ENCODE results near the gene NDE1. TPM values are rescaled to one million over a fixed set of nuclear protein-coding genes. Genes with fewer than 3 reads are reported as not detected.

NDE1 gene
- total RNA-seq, 2 donors from 2014 or later, result 34.3 to 39.3 TPM

- 72% methylated on average over 6 of the region's 6 CpGs for WGBS
- Histone ChIP-seq H3K4me1 (replicated peaks) (no peaks in the 10 kb centered on the region), H3K9me3 (no peaks in the 10 kb centered on the region), H3K4me3 (no peak overlapping the region), H3K27me3 (replicated peaks; ENCODE audit: insufficient read depth) (no peaks in the 10 kb centered on the region), H3K36me3 (peaks cover 0 to 6% of the 10 kb centered on the region in 2 donors), H3K27ac (no peak overlapping the region)
- TF ChIP-seq POLR2A (IDR thresholded peaks at IDR 0.05) (no peak), POLR2AphosphoS5 (IDR thresholded peaks at IDR 0.05) (no peak), CTCF (IDR thresholded peaks at IDR 0.05) (no peak)
- intact Hi-C loops (cut with DNase I), result no loop called here
- no peak for DNase-seq (ENCODE audit: low spot score)
Measured at GRCh38 chr16:15739950-15740349, 89.9 kb downstream of the NDE1 start.

GRCh38 chr16:15741207-15741871 is 91.3 kb downstream of the NDE1 start:
- 93% methylated on average over 13 of the region's 13 CpGs for WGBS
- TF ChIP-seq CTCF (IDR thresholded peaks at IDR 0.05), result no peak
- no peak for TF ChIP-seq POLR2A (IDR thresholded peaks at IDR 0.05)
- TF ChIP-seq POLR2AphosphoS5 (IDR thresholded peaks at IDR 0.05), result no peak
- no peak overlapping the region for H3K4me3 ChIP-seq
- no peak overlapping the region for H3K27ac ChIP-seq
- DNase-seq (ENCODE audit: low spot score), result no peak
- H3K9me3 ChIP-seq, result no peaks in the 10 kb centered on the region
- no peaks in the 10 kb centered on the region for H3K4me1 ChIP-seq (replicated peaks)
- intact Hi-C loops (cut with DNase I), result no loop called here
- H3K27me3 ChIP-seq (replicated peaks; ENCODE audit: insufficient read depth), result no peaks in the 10 kb centered on the region
- peaks cover 0 to 6% of the 10 kb centered on the region in 2 donors for H3K36me3 ChIP-seq

GRCh38 chr16:15742716-15743115 is 92.7 kb downstream of the NDE1 start:
- TF ChIP-seq POLR2AphosphoS5 (IDR thresholded peaks at IDR 0.05) (no peak), POLR2A (IDR thresholded peaks at IDR 0.05) (no peak)
- no peaks in the 10 kb centered on the region for H3K27me3 ChIP-seq (replicated peaks; ENCODE audit: insufficient read depth)
- H3K36me3 ChIP-seq, result peaks cover 0 to 6% of the 10 kb centered on the region in 2 donors
- no peaks in the 10 kb centered on the region for H3K4me1 ChIP-seq (replicated peaks)
- H3K27ac ChIP-seq, result no peak overlapping the region
- no peak overlapping the region for H3K4me3 ChIP-seq
- no peaks in the 10 kb centered on the region for H3K9me3 ChIP-seq
- no peak for DNase-seq (ENCODE audit: low spot score)
- 96% methylated on average over 2 of the region's 2 CpGs for WGBS
- intact Hi-C loops (cut with DNase I), result no loop called here

- intact Hi-C loops (cut with DNase I), result no loop called here
- Histone ChIP-seq H3K27me3 (replicated peaks; ENCODE audit: insufficient read depth) (no peaks in the 10 kb centered on the region), H3K36me3 (peaks cover 0 to 6% of the 10 kb centered on the region in 2 donors), H3K4me1 (replicated peaks) (no peaks in the 10 kb centered on the region), H3K27ac (no peak overlapping the region), H3K4me3 (no peak overlapping the region), H3K9me3 (no peaks in the 10 kb centered on the region)
- 76% methylated on average over 1 of the region's 1 CpG for WGBS
- no peak for DNase-seq (ENCODE audit: low spot score)
- no peak for TF ChIP-seq CTCF (IDR thresholded peaks at IDR 0.05)
- no peak for TF ChIP-seq POLR2AphosphoS5 (IDR thresholded peaks at IDR 0.05)
- no peak for TF ChIP-seq POLR2A (IDR thresholded peaks at IDR 0.05)
Measured at GRCh38 chr16:15743657-15744056, 93.6 kb downstream of the NDE1 start.

- H3K9me3 ChIP-seq, result no peaks in the 10 kb centered on the region
- no peak overlapping the region for H3K27ac ChIP-seq
- no peaks in the 10 kb centered on the region for H3K4me1 ChIP-seq (replicated peaks)
- peaks cover 0 to 3% of the 10 kb centered on the region in 2 donors for H3K36me3 ChIP-seq
- intact Hi-C loops (cut with DNase I), result no loop called here
- TF ChIP-seq CTCF (IDR thresholded peaks at IDR 0.05), result no peak
- TF ChIP-seq POLR2A (IDR thresholded peaks at IDR 0.05), result no peak
- TF ChIP-seq POLR2AphosphoS5 (IDR thresholded peaks at IDR 0.05), result no peak
- no peak overlapping the region for H3K4me3 ChIP-seq
- DNase-seq (ENCODE audit: low spot score), result no peak
- no peaks in the 10 kb centered on the region for H3K27me3 ChIP-seq (replicated peaks; ENCODE audit: insufficient read depth)
- WGBS, result 83% methylated on average over 6 of the region's 6 CpGs
Measured at GRCh38 chr16:15746332-15746731, 96.3 kb downstream of the NDE1 start.

All from prostate gland (tissue), 2 donors.